Ecto neural progenitor cell (in vitro differentiated cells): ENCODE data around the gene PKD1.

Experiments
- DNase-seq: peaks from one replicate; pipeline ENCODE4 v3.0.0-alpha.2; 2018; ENCODE audit warnings: low spot score

The PKD1 gene

GRCh38 chr16:2135770-2136490 lies at the start of gene PKD1:
PKD1 (minus strand) TSS chr16:2135898; CDS start chr16:2135689, 209 bp downstream.
- DNase-seq, result peak; percentile 84

- DNase-seq, result no peak
These were observed 49.3 kb upstream of the PKD1 start for GRCh38 chr16:2184962-2185361.

DNA sequence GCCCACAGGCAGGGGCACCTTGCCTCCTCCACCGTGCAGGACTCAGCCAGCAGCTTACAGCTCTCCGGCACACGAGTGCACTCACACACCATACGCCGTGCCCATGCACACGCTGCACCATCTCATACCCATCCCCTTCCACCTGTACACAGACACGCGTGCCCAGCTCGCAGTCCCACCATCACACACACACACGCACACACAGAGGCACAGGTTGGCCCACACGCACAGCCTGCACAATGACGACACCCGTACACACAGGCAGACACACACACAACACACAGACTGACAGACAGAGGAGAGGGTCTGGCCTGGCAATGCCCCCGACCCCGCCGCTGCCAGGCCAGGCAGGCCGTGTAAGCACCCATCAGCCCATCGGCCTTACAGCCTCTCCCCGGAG lies 48.6 kb upstream of the PKD1 start:
- no peak for DNase-seq

GRCh38 chr16:2183671-2184070 lies 48.0 kb upstream of the PKD1 start:
- DNase-seq, result no peak

DNA sequence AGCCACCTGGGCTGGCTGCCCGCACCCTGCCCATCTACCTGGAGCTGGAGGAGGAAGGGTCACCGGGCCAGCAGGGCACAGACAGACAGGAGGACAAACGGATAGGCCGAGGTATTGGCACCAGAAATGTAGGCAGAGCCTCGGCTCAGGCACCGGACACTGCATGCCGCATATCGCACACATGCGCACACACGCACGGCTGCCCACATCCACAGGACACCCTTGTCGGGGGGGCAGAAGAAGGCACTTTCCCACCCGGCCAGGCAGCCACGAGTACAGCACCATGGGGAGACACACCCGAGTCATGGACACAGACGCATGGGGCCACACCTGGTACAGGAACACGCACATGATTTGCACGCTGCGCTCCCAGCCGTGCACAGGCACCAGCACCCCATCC lies 46.3 kb upstream of the PKD1 start:
- DNase-seq, result no peak

DNA sequence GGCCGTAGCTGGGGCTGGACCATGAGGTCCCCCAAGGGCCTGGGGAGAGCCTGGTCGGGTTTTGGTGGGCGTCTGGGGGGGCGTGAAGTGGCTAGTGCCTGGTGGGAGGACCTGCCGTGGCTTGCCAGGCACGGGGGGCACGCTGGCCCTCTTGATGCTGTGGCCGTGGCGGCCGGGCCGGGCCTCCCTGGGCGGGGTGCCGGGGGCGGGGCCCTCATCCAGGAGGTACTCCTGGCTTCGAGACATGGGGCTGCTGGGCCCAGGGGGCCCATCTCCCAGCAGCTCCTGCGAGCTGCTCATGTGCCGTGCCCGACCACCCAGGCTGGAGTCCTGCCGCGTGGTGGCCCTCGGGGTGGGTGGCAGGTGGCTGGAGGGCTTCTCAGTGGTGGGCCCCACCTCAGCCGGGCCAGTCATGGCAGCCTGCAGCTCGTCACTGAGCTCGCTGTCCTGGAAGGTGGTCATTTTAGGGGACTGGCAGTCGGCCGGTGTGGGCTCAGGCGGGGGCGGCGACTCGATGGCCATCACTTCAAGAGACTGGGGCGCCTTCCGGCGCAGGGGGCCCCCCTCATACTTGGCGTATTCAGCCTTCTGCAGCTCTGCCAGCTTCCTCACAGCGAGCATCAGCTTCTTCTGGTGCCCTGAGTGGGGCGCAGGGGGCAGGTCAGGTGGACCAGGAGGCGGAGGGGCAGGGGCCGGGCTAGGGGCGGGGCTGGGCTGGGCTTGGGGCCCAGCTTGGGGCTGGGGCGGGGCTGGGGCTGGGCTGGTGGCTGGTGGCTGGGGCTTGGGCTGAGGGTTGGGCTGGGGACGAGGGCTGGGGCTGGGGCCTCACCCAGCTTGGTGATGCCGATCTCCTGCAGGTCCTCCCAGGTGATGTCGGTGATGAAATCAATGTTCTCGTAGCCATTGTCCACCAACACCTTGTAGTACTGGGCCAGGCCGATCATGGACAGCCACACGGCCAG lies 45.5 kb upstream of the PKD1 start:
- DNase-seq, result no peak

- DNase-seq, result no peak
These were observed 44.8 kb upstream of the PKD1 start for GRCh38 chr16:2180461-2180860.

GRCh38 chr16:2179576-2179975 lies 43.9 kb upstream of the PKD1 start:
- DNase-seq, result no peak

DNA sequence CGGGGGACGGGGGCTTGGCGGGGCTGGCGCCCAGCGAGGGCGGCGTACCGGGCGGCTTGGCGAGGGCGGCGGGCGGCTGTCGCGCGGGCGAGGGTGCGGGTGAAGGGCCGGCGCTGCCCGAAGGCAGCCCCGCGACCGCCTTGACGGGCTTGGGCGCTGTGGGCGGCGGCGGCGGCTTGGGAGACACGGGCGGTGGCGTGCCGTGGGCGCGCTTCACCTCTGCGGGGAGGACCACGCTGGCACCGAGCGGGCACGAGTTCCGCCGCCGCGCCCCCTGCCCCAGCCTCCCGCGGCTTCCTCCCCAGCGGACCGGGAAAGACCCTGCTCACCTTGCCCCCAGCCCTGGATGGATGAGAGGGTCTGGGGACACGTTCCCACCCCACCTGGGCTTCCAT lies 43.4 kb upstream of the PKD1 start:
- DNase-seq, result no peak

DNA sequence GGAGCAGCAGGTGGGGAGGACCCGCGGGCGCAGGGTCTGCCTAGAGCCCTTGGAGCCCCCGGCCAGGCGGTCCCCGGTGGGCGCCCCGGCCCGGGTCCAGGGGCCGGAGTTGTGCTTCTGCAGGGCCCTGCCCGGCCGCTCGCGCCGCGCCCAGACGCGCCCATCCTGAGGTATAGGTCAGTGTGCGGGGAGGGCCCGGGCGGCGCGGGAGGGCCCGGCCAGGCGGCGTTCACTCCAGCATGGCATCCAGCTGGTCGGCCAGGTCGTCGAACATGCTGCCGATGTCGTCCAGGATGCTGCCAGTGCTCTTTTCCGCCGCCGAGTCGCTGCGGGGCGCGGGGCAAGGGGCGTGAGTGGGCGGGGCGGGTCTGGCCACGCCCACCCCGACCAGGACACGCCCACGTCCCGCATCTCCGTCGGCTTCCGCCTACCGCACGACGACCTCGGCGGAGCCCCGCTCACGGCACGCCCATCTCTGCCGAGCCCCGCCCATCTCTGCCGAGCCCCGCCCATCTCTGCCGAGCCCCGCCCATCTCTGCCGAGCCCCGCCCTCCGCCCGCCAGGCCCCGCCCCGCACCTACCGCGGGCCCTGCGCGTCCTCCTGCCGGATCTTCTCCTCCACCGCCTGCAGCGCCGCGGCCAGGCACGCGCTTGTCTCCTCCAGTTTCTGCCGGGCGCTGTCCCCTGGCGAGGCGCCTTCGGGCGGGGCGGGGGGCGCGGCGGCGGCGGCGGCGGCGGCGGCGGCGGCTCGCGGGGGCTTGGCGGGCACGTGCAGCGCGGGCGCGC lies 42.8 kb upstream of the PKD1 start:
- peak; percentile 81 for DNase-seq

GRCh38 chr16:2177561-2177960 lies 41.9 kb upstream of the PKD1 start:
- DNase-seq, result no peak

- no peak for DNase-seq
These were observed 41.4 kb upstream of the PKD1 start for GRCh38 chr16:2177101-2177500.

DNA sequence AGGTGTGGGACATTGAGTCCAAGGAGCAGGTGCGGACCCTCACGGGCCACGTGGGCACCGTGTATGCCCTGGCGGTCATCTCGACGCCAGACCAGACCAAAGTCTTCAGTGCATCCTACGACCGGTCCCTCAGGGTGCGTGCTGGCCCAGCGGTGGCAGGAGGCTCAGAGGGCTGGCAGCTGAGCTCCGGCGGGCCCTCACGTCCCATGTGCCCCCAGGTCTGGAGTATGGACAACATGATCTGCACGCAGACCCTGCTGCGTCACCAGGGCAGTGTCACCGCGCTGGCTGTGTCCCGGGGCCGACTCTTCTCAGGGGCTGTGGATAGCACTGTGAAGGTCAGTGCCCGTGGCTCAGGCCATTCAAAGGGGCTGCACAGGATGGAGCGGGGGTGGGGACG lies 40.3 kb upstream of the PKD1 start:
- DNase-seq, result no peak

GRCh38 chr16:2175454-2175853 lies 39.8 kb upstream of the PKD1 start:
- no peak for DNase-seq

DNA sequence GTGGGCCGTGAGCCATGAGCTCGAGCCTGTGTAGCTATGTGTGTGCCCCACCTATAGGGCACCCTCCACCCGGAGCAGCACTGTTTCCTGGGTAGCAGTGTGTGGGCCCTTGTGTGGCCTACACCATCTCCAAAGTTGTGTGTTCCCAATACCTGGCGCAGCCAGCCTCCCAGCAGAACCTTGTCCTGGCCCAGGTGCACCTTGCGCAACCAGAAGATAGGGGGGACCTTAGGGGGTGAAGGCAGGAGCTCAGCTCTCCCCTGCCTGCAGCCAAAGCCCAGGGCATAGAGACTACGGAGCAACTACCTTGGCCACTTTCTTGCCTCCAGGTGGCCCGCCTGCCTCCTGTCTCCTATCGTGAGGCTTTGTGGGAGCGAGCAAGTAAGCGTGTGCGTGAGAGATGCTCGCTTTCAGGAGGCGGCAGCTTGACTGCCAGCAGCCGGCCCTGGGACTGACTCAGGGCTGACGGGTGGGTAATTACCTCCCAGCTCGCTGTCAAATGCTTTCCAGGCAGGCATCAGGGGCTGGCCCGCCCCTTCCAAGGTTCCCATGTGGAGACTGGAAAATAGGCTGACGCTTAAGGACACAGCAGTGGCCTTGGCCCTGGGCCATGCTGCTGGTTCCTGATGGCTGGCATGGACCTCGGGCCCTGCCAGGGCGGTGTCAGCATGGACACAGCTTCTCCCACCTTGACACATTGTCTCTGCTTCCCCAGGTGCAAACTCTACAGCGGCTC lies 38.9 kb upstream of the PKD1 start:
- DNase-seq, result no peak

DNA sequence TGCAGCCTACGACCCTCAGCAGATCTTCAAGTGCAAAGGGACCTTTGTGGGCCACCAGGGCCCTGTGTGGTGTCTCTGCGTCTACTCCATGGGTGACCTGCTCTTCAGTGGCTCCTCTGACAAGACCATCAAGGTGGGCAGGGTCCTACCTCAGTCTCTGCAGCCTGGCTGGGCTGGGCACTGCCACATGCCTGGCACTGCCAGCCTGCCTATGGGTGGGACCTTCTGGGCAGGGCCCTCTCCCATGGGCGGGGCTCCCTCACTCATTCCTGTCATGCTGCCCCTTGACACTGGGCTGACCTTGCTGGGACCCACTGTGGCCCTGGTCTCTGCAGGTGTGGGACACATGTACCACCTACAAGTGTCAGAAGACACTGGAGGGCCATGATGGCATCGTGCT lies 38.2 kb upstream of the PKD1 start:
- DNase-seq, result no peak

DNA sequence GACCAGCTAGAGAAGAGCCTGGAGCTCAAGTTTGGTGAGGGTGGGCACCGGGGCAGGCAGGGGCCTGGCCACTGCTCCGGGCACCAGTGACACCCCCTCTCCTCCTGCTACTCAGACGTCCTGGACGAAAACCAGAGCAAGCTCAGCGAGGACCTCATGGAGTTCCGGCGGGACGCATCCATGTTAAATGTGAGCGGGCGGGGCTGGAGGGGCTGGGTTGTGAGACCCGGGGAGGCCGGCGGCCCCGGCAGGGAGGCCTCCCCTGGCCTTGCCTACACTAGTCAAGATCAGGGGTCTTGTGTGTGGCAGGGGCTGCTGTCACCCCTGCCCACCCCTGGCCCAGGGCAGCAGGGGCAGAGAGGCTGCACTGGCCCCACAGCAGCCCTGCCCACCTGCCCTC lies 37.7 kb upstream of the PKD1 start:
- no peak for DNase-seq

GRCh38 chr16:2172688-2173335 lies 37.1 kb upstream of the PKD1 start:
- DNase-seq, result no peak

GRCh38 chr16:2171601-2172178 lies 36.0 kb upstream of the PKD1 start:
- no peak for DNase-seq

GRCh38 chr16:2170587-2171435 lies 35.1 kb upstream of the PKD1 start:
- DNase-seq, result no peak
